Hepatocyte (in vitro differentiated cells): ENCODE results near the gene WT1. TPM values are rescaled to one million over a fixed set of nuclear protein-coding genes. Genes with fewer than 3 reads are reported as not detected.

Experiments
- DNase-seq: peaks from one replicate; pipeline ENCODE4 v3.0.0-alpha.2; 2016; ENCODE audit warnings: low spot score
- H2AFZ ChIP-seq: fragments of 200-600 bp; sonication (generic); 2 replicates; pipeline ENCODE4 v1.6.0; 2016; ENCODE audit warnings: antibody characterized with exemption, mild to moderate bottlenecking
- H3K27ac ChIP-seq: fragments of 200-600 bp; sonication (generic); 2 replicates; pipeline ENCODE4 v1.5.1; 2016; ENCODE audit warnings: mild to moderate bottlenecking
- H3K27me3 ChIP-seq: fragments of 200-600 bp; sonication (generic); 2 replicates; pipeline ENCODE4 v1.6.1; 2016
- H3K36me3 ChIP-seq: fragments of 200-600 bp; sonication (generic); replicated peaks from 2 replicates; pipeline ENCODE4 v1.5.1; 2016; ENCODE audit warnings: low read depth; ENCODE audit not compliant: insufficient read depth
- H3K4me1 ChIP-seq: fragments of 200-600 bp; sonication (generic); 2 replicates; pipeline ENCODE4 v1.5.1; 2016; ENCODE audit warnings: mild to moderate bottlenecking, moderate library complexity; ENCODE audit not compliant: insufficient read depth
- H3K4me2 ChIP-seq: fragments of 200-600 bp; sonication (generic); 2 replicates; pipeline ENCODE4 v1.6.0; 2016
- H3K4me3 ChIP-seq: fragments of 200-600 bp; sonication (generic); 2 replicates; pipeline ENCODE4 v1.5.1; 2016; ENCODE audit warnings: mild to moderate bottlenecking
- H3K79me2 ChIP-seq: fragments of 200-600 bp; sonication (generic); 2 replicates; pipeline ENCODE4 v1.6.0; 2017; ENCODE audit warnings: mild to moderate bottlenecking
- H3K9me2 ChIP-seq: fragments of 200-600 bp; sonication (generic); replicated peaks from 2 replicates; pipeline ENCODE4 v1.6.0; 2017; ENCODE audit warnings: mild to moderate bottlenecking; ENCODE audit not compliant: insufficient read depth
- H3K9me3 ChIP-seq: fragments of 200-600 bp; sonication (generic); 2 replicates; pipeline ENCODE4 v1.5.1; 2016; ENCODE audit warnings: low read depth, mild to moderate bottlenecking
- H4K20me1 ChIP-seq: fragments of 200-600 bp; sonication (generic); 2 replicates; pipeline ENCODE4 v1.6.0; 2016; ENCODE audit warnings: mild to moderate bottlenecking; ENCODE audit not compliant: insufficient read depth, poor library complexity, severe bottlenecking
- EZH2 ChIP-seq: fragments of 200-600 bp; sonication (generic); IDR thresholded peaks from 2 replicates; pipeline ENCODE4 v1.6.1; 2016; ENCODE audit warnings: antibody characterized with exemption, mild to moderate bottlenecking, borderline replicate concordance
- EZH2phosphoT487 ChIP-seq: fragments of 200-600 bp; sonication (generic); IDR thresholded peaks from one replicate; pipeline ENCODE4 v1.6.1; 2018; ENCODE audit warnings: antibody characterized with exemption, mild to moderate bottlenecking, low read depth, moderate library complexity; ENCODE audit not compliant: unreplicated experiment, severe bottlenecking
- WGBS: methylation state at CpG from one replicate; pipeline ENCODE4 v1.1.6; 2016; ENCODE audit warnings: low lambda C conversion rate; ENCODE audit errors: missing lambda C conversion rate; 5-methylcytosine and 5-hydroxymethylcytosine counted together
- polyA plus RNA-seq: library from polyadenylated mRNA; unstranded; fragments of >200 nt; fragmentation: Nextera tagmentation; extraction: Ambion mirVana; gene quantifications from 2 replicates; pipeline ENCODE4 v1.2.1, GENCODE V29; 2016
- total RNA-seq: library from RNA; depleted of rRNA; stranded (reverse); fragments of >200 nt; gene quantifications from 2 replicates; pipeline ENCODE4 v1.2.3, GENCODE V29; 2014
- TF ChIP-seq, protein P1 (sequence below): fragments of 200-600 bp; sonication (generic); IDR thresholded peaks from 2 replicates; pipeline ENCODE4 v1.5.1; 2016; ENCODE audit warnings: antibody characterized with exemption, mild to moderate bottlenecking; ENCODE audit not compliant: poor library complexity

The WT1 gene
- total and polyA plus RNA-seq, 2 experiments from 2014 or later, result 0.37 to 0.47 TPM

DNA sequence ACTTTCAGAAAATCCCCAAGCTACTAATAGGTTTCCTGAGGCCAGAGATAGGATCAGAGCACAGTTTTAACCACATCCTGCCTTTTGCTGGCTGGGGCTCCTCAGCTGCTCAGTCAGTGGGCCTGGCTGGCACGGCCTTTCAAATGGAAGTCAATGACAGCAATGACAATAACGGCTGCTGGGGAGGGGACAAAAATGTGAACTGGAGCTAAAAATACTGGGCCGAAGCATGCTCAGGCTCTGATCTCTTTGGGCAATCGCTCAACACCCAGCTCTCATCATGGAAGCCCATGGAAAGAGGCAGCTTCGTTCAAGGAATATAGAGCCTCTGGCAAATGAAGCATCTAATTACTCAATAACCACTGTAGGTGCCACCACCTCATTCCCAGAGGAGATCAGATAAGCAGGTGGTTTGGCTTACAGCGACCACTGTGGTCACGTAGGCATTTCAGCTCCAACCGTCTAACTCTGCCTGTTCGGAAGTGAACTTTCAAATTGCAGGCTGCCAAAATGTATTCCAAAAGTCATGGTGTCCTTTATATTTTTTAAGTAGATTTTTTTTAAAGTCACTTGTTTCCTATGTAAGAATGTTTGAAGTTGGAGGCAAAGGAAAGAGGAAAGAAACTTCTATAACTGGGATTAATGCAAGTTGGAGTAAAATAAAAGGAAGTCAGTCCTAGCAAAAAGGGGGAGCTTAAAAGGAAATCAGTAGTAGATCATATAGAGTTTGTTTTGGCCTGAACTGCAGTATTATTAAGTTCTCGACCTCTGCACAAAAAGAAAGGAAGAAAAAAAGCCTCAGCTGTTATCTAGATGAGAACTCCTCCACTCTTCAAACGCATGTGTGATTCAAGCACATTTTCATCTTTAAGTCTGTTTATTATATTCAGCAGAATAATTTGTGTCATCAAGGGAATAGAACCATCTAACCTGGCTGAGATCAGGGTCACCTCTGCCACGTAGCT lies 14.1 kb downstream of the WT1 start:
- H3K27me3 ChIP-seq, result peaks cover 90% of the 10 kb centered on the region
- WGBS, result 72% methylated on average over 12 of the region's 12 CpGs
- H3K4me2 ChIP-seq, result no peak overlapping the region
- no peak for DNase-seq
- H2AFZ ChIP-seq, result no peak overlapping the region
- no peak overlapping the region for H3K27ac ChIP-seq
- H3K9me3 ChIP-seq, result no peaks in the 10 kb centered on the region
- no peaks in the 10 kb centered on the region for H3K79me2 ChIP-seq
- H3K4me3 ChIP-seq, result no peak overlapping the region
- no peaks in the 10 kb centered on the region for H4K20me1 ChIP-seq
- H3K4me1 ChIP-seq, result no peaks in the 10 kb centered on the region
- no peak for TF ChIP-seq EZH2
- TF ChIP-seq EZH2phosphoT487, result no peak
- TF ChIP-seq, protein P1, sequence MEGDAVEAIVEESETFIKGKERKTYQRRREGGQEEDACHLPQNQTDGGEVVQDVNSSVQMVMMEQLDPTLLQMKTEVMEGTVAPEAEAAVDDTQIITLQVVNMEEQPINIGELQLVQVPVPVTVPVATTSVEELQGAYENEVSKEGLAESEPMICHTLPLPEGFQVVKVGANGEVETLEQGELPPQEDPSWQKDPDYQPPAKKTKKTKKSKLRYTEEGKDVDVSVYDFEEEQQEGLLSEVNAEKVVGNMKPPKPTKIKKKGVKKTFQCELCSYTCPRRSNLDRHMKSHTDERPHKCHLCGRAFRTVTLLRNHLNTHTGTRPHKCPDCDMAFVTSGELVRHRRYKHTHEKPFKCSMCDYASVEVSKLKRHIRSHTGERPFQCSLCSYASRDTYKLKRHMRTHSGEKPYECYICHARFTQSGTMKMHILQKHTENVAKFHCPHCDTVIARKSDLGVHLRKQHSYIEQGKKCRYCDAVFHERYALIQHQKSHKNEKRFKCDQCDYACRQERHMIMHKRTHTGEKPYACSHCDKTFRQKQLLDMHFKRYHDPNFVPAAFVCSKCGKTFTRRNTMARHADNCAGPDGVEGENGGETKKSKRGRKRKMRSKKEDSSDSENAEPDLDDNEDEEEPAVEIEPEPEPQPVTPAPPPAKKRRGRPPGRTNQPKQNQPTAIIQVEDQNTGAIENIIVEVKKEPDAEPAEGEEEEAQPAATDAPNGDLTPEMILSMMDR, result no peak
- no peaks in the 10 kb centered on the region for H3K36me3 ChIP-seq
- H3K9me2 ChIP-seq, result no peaks in the 10 kb centered on the region

DNA sequence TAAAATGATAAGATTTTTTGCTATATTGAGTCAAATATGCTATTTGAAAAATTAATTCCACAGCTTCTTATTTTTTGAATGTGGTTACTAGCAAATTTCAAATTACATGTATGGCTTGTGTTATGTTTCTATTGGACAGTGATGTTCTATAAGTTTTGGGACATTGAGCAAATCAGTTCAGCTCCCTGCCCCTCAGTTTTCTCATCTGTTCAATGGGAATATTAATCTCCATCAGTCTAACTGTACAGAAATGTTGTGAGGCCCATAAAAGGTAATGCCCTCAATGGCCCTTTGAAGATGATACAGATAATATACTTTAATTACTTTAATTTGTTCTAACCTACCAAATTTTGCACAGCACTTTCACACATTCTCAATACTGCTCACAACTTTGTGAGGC lies 15.2 kb downstream of the WT1 start:
- Histone ChIP-seq H3K27ac (no peak overlapping the region), H3K27me3 (peaks cover 80% of the 10 kb centered on the region)

DNA sequence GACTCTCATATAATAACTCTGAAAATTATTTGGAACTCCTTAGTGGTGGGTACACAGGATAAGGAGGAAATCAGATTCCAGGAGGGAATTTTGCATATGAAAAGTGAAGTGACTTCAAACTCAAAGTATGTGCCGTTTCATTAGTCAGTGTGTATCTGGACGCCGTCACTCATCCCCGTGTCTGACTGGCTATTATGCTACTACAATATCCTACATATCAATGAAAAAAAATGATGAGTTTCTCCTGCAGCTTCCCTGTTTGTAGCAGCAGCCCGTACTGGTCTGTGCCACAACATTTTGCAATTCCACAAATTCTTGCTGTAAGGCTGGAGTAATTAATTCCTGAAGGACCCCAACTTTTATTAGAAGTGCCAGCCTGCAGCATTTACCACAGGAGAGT lies 16.5 kb downstream of the WT1 start:
- no peaks in the 10 kb centered on the region for H3K4me1 ChIP-seq
- no peaks in the 10 kb centered on the region for H4K20me1 ChIP-seq
- no peaks in the 10 kb centered on the region for H3K9me2 ChIP-seq
- no peaks in the 10 kb centered on the region for H3K36me3 ChIP-seq
- TF ChIP-seq, protein P1, result no peak
- TF ChIP-seq EZH2 (no peak), EZH2phosphoT487 (no peak)
- DNase-seq, result no peak
- no peak overlapping the region for H2AFZ ChIP-seq
- H3K9me3 ChIP-seq, result no peaks in the 10 kb centered on the region
- H3K27ac ChIP-seq, result no peak overlapping the region
- no peak overlapping the region for H3K4me3 ChIP-seq
- no peak overlapping the region for H3K4me2 ChIP-seq
- 50% methylated on average over 5 of the region's 5 CpGs for WGBS
- H3K27me3 ChIP-seq, result peaks cover 69% of the 10 kb centered on the region
- H3K79me2 ChIP-seq, result no peaks in the 10 kb centered on the region

More for the DNA sequence above, 15.2 kb downstream of the WT1 start:
- DNase-seq, result no peak
- no peaks in the 10 kb centered on the region for H3K79me2 ChIP-seq
- H4K20me1 ChIP-seq, result no peaks in the 10 kb centered on the region
- TF ChIP-seq EZH2phosphoT487 (no peak), EZH2 (no peak)
- TF ChIP-seq, protein P1, result no peak
- no peak overlapping the region for H3K4me3 ChIP-seq
- H3K36me3 ChIP-seq, result no peaks in the 10 kb centered on the region
- no peaks in the 10 kb centered on the region for H3K9me2 ChIP-seq
- H3K4me2 ChIP-seq, result no peak overlapping the region
- H2AFZ ChIP-seq, result no peak overlapping the region
- no peaks in the 10 kb centered on the region for H3K9me3 ChIP-seq
- H3K4me1 ChIP-seq, result no peaks in the 10 kb centered on the region
